Kasumi-1 (cell line): ENCODE results near the gene TULP3.
A peak's percentile ranks its signal among the peaks of the same experiment; 100 is the strongest.
"Not testable (repeated sequence)": the region's sequence is repeated elsewhere in the genome, so short reads cannot be mapped to it uniquely, and the experiment has no call there.

Experiments
- DNase-seq, 2 experiments: peaks; one replicate each; lab custom pipeline; 2025; lab: John Stamatoyannopoulos, UW

TULP3 gene, protein sequence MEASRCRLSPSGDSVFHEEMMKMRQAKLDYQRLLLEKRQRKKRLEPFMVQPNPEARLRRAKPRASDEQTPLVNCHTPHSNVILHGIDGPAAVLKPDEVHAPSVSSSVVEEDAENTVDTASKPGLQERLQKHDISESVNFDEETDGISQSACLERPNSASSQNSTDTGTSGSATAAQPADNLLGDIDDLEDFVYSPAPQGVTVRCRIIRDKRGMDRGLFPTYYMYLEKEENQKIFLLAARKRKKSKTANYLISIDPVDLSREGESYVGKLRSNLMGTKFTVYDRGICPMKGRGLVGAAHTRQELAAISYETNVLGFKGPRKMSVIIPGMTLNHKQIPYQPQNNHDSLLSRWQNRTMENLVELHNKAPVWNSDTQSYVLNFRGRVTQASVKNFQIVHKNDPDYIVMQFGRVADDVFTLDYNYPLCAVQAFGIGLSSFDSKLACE

GRCh38 chr12:2890388-2891239, at the start of gene TULP3:
Gene TULP3 (plus strand): TSS chr12:2890891. CDS start chr12:2890948, 57 bp downstream.
- peak; percentile 85 to 87 for DNase-seq

- DNase-seq, result no peak
Observed at GRCh38 chr12:2841056-2841650, 49.5 kb upstream of the TULP3 start.

DNA sequence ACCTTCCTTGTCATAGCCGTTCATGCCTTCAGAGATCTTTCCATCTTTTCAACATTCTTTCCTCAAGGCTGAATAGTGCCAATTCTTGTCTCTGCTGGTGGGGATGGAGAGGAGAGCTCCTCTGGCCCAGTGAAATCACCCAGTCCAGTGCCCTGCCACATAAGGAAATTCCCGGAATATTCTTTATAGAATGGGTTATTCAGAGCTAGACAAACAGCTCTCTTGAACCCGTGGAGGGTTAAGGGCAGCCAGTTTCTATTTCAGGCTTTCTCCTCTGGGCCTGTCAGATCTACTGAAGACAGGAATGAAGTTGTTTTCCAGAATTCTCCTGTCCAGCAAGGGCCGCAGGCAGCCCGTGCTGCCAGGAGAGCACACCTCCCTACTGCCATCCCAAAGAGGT, 47.7 kb upstream of the TULP3 start:
- no peak for DNase-seq

DNA sequence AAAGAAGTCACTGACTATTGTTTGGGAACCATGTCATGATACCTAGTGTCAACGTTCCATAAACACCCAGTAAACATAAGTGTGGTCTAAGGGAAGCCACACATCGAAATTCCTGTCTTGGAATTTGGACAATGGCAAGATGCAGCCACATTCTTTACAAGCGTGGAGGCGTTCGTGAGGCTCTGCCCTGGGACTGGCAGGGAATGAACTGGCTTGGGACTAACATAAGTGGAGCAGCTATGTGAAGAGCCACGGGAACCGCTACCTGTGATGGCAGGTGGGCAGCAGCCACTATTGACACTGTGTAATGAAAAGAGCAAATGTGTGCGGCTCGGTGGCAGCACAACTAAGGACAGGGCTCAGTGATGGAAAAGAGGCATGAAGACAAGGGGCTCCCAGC, 45.9 kb upstream of the TULP3 start:
- no peak for DNase-seq

DNA sequence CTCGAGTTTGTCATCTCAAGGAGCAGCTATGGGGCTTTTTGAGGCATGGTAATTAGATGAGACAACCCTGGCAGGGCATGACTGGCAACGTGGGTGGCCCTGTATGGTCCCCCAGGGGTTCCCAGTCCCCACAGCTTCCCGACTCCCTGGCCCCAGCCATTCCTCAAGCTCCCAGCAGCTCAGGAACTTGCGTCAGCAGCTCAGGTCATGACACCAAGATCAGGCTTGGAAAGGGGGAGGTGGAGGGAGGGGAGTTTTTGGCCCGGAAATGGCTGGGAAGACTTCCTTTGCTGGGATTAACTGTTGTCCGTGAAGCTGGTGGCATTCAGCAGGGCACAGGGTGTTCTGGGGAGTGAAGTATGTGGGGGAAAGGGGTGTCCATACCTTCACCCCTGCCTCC, 45.4 kb upstream of the TULP3 start:
- no peak for DNase-seq

GRCh38 chr12:2851931-2852330, 38.8 kb upstream of the TULP3 start:
- no peak for DNase-seq

DNA sequence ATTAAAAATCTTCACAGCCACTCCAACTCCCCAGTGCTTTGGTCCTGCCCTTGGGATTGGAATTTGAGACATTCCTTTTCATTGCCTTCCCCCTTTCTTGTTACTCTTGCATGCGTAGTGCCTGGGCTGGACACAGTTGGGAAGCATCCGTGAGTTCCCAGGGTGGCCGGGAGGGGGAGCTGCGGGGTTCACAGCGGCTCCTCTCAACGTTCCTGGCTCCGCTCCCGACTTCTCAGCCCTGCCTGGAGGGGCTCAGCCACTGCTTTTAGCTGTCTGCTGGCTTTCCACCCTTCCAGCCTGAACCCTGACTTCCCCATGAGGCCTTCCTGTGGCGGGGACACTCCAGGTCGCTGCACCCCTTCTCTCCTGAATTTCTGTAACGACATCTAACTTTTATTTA, 37.1 kb upstream of the TULP3 start:
- no peak for DNase-seq

DNA sequence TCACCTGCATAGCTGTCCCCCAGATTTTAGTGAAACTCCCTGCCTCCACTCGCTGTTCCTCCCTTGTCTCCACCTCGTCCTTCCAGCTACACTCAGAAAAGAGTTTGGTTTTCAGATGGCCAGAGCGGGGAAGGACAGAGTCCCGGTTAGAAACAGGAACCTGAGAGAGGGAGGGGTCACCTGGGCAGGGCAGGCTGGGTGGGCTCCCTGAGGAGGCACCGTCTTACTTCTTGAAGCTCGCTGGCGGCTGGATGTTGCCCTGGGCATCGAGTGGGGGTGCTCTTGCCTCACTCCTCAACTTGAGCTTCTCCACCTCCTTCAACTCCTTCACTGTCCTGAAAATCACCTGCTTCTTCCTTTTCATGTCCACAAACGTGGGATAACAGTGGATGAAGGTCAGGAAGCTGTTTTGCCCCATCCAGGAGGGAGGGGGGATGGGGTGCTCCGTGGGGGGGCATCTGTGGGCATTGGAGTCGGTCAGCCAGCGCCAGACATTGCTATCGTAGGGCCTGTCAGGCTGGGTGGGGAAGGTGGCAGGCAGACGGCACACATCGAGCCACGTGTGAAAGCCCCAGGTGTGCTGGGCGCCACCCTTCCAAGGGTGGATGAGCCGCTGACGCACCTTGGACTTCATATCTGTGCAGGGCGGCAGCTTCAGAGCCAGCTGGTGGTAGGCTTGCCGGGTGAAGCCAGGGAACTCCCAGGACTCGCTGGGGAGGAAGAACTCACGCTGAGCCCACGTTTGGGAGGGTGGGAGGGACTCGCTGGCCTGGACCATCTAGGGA, 35.8 kb upstream of the TULP3 start:
- no peak for DNase-seq

DNA sequence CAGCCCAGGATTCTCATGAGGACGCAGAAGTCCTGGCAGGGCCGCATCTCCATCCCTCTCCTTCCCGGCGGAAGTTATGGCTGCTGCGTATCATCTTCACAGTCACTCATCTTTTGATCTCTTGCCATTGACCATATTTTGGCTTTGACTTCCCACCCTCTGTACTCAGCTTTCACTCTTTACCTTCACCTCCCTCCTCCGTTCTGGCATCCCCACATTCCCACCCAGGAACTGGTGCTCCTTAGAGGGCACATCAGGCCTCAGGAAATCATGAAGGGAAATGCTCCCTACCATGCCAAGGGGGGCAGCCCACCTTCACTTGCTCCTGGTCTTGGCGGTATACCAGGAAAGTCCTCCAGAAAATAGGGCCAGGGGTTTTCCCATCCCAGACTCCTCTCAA, 35.1 kb upstream of the TULP3 start:
- DNase-seq, result no peak

DNA sequence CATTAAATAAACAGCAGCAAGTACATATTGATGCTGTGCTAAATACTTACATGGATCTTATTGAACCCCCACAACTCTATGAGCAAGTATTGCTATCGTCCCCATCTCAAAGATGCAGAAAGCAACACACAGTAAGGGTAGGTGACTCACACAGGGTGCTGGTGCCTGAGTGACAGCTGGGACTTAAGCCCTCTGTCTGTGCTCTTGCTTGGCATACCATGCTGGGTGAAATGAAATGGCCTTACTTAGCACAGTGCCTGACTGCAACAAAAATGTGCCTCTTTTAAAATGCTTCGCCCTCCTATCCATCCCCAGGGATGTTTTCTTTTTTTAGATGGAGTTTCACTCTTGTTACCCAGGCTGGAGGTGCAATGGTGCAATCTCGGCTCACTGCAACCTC, 34.6 kb upstream of the TULP3 start:
- no peak for DNase-seq

DNA sequence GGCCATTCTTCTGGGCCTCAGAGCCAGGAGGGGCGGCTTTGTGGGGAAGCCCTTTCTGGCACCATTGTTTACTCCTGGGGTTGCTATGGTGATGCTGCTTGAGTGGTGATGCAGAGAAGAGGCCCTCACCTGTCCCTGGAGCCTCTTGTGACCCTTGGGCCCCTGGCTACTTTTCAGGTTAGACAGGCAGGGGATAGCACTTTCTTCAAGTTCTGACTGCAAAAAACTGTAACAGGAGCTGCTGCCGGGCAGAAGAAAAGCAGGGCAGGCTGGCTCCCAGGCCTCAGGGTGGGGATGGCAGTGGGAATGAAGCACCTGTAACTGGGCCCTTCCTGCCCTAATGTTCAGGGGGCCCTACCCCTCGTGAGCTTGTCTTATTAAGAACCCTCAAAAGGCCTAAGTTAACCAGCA, 33.7 kb upstream of the TULP3 start, which contains the start of gene TEX52:
TSS of gene TEX52 (minus strand) at position 19 of the 411 bp plus-strand sequence. CDS start at position 6, 13 bp downstream.
- DNase-seq, result no peak

GRCh38 chr12:2857576-2857975, 33.1 kb upstream of the TULP3 start:
- no peak for DNase-seq

GRCh38 chr12:2858334-2858733, 32.4 kb upstream of the TULP3 start:
- DNase-seq, result no peak

DNA sequence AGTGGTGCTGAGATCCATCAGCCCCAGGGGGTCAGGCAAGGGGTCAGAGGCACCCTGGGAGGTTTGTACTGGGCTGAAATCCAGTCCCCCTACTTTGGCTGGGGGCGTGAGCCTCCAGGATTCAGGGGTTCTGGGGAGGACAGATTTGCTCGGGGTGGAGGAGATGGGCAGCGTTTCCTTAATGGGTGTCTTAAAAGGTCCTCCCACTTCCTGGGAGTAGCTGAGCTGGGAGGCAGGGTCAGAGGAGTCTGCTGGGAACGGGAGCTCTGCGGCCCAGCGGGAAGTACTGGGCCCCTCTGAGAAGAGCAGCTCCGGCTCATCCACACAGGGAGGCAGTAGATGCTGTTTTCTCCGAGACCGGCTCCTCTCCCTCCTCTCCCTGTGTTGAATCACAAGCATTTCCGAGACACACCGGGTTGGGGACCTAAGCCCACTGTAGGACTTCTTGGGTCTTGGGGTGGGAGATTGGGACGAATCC, 31.7 kb upstream of the TULP3 start:
- DNase-seq, result no peak

GRCh38 chr12:2860170-2860569, 30.5 kb upstream of the TULP3 start:
- no peak for DNase-seq

DNA sequence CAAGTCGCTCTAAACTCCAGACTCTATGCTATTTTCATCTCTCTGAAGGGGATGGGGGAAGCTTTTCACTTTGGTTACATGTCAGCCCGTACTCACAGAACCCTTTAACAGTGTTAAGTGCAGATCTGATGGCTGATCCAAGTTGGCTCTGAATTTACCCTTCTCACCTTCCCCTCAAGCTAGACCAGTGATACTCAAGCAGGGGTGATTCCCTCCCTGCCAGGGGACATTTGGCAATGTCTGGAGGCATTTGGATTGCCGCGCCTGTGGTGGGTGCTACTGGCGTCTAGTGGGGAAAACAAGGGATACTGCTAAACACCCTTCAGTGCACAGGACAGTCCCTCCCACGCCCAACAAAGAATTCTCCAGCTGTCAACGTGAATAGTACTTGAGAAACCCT, 27.8 kb upstream of the TULP3 start:
- no peak for DNase-seq

DNA sequence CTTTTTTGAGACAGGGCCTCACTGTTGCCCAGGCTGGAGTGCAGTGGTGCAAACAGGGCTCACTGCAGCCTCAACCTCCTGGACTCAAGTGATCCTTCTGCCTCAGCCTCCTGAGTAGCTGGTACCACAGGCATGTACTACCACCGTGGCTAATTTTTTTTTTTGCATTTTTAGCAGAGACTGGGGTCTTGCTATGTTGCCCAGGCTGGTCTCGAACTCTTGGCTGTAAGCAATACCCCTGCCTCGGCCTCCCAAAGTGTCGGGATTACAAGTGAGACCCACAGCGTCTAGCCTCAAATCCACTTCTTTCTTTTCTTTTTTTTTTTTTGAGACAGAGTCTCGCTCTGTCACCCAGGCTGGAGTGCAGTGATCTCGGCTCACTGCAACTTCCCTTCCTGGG, 27.3 kb upstream of the TULP3 start:
- DNase-seq, result not testable (repeated sequence)

- DNase-seq, result no peak
Observed at GRCh38 chr12:2864198-2864597, 26.5 kb upstream of the TULP3 start.

GRCh38 chr12:2868986-2869632, 21.6 kb upstream of the TULP3 start:
- not testable (repeated sequence) for DNase-seq

DNA sequence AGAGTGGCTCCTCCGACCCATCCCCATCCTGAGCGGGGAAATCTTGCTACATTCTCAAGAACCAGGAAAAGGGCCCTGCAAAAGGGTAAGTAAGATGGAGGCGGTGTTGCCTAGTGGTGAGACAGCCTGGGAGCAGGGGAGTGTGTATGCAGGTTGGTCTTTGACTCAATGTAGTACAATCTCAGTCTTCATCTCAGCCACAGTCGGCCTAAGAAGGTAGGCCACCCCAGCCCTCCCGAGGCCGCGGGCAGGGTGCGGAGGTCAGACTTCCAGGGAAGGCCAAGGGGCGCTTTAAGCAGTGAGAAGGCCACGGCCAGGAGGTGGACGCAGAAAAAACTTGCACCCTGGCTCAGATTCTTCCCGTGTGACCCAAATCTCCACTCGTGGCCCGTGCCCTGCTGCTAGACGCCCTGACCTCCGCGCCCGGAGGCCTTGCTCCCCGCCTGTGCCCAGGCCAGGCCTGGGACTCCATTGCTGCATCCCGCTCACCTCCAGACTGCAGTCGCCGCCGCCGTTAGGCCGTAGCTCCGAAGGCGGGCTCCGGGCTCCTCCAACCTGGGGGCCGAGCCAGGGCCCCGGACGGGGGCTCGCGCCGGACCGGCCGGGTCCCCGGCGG, 14.2 kb upstream of the TULP3 start:
- DNase-seq, result no peak
